SK-N-MC (cell line): ENCODE measurements around the gene REC114.

Experiments
- EZH2 ChIP-seq: fragments of 200-600 bp; sonication (generic); IDR thresholded peaks from one replicate; pipeline ENCODE4 v1.6.1; 2017; ENCODE audit warnings: antibody characterized with exemption
- FOXP2 ChIP-seq: optimal IDR thresholded peaks from 2 replicates; pipeline ENCODE3; 2011; ENCODE audit warnings: mild to moderate bottlenecking, moderate library complexity; ENCODE audit not compliant: insufficient read depth; ENCODE audit errors: extremely low read length, control extremely low read depth
- POLR2AphosphoS5 ChIP-seq: IDR thresholded peaks from 2 replicates; pipeline ENCODE4 v1.6.1; 2012; ENCODE audit warnings: mild to moderate bottlenecking, low read depth, low read length, borderline replicate concordance

GRCh38 chr15:73483053-73483452, 40.1 kb downstream of the REC114 start:
- TF ChIP-seq POLR2AphosphoS5 (no peak), EZH2 (no peak), FOXP2 (no peak)
